Stimulated activated CD4-positive, alpha-beta T cell treated with anti-CD3 and anti-CD28 coated beads, TNF-alpha, amount 100 ng/mL, for 4 hours (primary cell): ENCODE measurements around the gene ITSN1.
"Not testable (repeated sequence)": the region's sequence is repeated elsewhere in the genome, so short reads cannot be mapped to it uniquely, and the experiment has no call there.

ENCODE experiments used
- DNase-seq, 3 experiments: peaks; one replicate each; pipeline ENCODE4 v3.0.0-alpha.2; 2020; ENCODE audit warnings: low read depth in 3 of 3

ITSN1 gene

DNA sequence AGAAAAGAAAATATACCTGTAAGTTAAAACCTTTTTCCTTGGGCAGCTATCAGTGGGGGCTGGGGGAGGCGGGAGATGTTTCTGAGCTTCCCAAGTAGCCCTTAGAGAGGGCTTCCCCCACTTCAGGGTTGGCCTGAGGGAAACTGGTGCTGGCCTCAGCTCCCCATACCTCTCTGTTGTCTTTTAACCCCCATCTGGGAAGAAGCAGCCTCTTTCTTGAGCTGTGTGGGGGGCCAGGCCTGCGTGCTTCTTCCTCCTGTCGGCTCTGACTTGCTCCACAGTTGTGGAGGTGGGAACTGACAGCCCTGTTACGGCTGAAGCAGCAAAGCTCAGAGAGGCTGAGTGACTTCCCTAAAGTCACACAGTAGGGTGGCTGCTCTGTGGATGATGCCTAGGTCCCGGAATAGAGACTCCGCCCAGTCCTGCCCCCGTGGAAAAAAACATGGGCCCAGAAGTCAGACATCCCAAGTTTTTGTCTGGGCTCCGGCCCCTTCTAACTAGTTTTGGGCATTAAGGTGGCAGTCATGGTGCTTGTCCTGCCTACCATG lies 218.1 kb downstream of the ITSN1 start:
- DNase-seq, result no peak

- DNase-seq, result no peak
Measured at GRCh38 chr21:33861125-33861524, 218.8 kb downstream of the ITSN1 start.

GRCh38 chr21:33863191-33863590 lies 220.9 kb downstream of the ITSN1 start:
- DNase-seq, result not testable (repeated sequence)

- DNase-seq, result no peak
Measured at GRCh38 chr21:33864150-33864549, 221.8 kb downstream of the ITSN1 start.

GRCh38 chr21:33865176-33865575 lies 222.9 kb downstream of the ITSN1 start:
- no peak for DNase-seq

- DNase-seq, result no peak
Measured at GRCh38 chr21:33865996-33866575, 223.8 kb downstream of the ITSN1 start.

GRCh38 chr21:33866826-33867225 lies 224.5 kb downstream of the ITSN1 start:
- no peak for DNase-seq

DNA sequence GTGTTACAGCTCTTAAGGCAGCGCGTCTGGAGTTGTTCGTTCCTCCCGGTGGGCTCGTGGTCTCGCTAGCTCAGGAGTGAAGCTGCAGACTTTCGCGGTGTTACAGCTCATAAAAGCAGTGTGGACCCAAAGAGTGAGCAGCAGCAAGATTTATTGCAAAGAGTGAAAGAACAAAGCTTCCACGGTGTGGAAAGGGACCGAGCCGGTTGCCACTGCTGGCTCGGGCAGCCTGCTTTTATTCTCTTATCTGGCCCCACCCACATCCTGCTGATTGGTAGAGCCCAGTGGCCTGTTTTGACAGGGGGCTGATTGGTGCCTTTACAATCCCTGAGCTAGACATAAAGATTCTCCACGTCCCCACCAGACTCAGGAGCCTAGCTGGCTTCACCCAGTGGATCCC lies 225.6 kb downstream of the ITSN1 start:
- not testable (repeated sequence) for DNase-seq

GRCh38 chr21:33869873-33870272 lies 227.6 kb downstream of the ITSN1 start:
- DNase-seq, result no peak

GRCh38 chr21:33870768-33871167 lies 228.5 kb downstream of the ITSN1 start:
- DNase-seq, result no peak

- DNase-seq, result no peak
Measured at GRCh38 chr21:33871171-33871570, 228.9 kb downstream of the ITSN1 start.

GRCh38 chr21:33872881-33873515 lies 230.7 kb downstream of the ITSN1 start:
- no peak for DNase-seq

GRCh38 chr21:33874161-33874560 lies 231.9 kb downstream of the ITSN1 start:
- no peak for DNase-seq

GRCh38 chr21:33875026-33875695 lies 232.9 kb downstream of the ITSN1 start:
- DNase-seq, result no peak

GRCh38 chr21:33878824-33879223 lies 236.5 kb downstream of the ITSN1 start:
- no peak for DNase-seq

DNA sequence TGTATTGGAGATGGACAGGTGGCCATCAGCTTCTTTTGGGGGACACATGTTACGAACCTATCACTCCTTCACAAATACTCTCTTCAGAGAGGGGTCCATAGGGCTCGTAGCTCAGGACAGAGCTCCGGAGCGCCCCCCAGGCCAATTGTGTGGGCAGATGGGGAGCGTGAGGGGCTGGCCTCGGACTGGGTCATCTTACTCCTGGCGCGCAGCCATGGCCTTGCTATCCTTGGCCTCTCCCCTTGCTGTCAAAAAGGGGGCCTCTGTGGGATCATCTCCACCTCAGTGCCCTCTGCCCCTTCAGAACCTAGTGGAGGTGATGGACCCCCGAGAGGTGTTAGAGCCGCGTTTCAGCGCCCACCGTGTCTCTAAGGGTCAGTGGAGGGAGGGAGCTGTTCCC lies 238.3 kb downstream of the ITSN1 start:
- no peak for DNase-seq

DNA sequence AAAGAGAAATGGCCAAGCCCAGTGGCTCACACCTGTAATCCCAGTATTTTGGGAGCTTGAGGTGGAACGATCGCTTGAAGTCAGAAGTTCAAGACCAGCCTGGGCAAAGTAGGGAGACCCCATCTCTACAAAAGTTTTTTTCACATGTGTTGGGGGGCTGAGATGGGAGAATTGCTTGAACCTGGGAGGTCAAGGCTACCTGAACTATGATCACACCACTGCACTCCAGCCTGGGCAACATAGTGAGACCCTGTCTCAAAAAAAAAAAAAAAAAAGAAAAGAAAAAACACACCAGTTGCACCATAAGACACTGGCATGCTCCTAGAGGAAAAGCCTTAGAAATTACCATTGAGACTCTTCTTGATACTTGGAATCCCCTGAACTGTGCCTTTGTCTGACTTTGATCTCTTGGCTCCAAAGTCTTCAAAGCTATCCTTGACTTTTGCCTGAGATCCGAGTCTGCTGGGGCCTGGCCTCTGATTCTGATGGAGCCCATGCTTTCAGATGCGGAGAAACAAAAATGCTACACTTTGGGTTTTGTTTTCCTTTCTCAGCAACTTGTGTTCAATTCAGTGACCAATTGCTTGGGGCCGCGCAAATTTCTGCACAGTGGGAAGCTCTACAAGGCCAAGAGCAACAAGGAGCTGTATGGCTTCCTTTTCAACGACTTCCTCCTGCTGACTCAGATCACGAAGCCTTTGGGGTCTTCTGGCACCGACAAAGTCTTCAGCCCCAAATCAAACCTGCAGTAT lies 239.6 kb downstream of the ITSN1 start:
- no peak for DNase-seq

DNA sequence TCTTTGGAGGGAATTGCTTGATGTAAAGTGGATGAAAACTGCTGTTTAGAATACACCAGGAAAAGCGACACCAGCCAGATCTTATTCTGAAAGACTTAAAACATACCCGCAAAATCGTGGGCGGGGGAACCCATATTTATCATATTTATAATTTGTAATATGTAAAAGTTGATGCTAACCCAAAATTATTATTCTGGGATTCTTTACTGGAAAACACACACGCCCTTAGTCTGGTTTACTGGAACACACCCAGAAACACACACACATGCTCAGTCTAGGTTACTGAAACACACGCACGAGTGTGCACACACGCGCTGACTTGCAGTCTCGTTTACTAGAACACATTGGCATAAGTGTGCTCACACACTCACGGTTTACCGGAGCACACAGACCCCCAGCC lies 240.8 kb downstream of the ITSN1 start:
- no peak for DNase-seq

- DNase-seq, result no peak
Measured at GRCh38 chr21:33884376-33885171, 242.3 kb downstream of the ITSN1 start.

DNA sequence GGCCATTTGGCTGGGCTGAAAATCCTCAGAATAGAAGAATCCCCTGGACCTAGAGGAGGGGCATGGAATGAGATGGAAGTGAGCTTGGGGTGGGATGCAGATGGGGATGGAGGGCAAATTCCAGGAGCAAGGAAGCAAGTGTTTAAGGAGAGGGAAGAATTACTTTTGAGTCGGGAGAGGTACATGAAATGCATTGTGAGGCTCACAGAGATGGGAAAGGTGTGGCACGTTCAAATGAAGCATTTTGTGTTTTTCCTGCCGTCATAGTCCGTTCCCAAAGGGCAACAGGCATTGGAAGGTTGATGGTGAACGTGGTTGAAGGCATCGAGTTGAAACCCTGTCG lies 242.8 kb downstream of the ITSN1 start:
- no peak for DNase-seq

- DNase-seq, result no peak
Measured at GRCh38 chr21:33886321-33886720, 244.0 kb downstream of the ITSN1 start.

DNA sequence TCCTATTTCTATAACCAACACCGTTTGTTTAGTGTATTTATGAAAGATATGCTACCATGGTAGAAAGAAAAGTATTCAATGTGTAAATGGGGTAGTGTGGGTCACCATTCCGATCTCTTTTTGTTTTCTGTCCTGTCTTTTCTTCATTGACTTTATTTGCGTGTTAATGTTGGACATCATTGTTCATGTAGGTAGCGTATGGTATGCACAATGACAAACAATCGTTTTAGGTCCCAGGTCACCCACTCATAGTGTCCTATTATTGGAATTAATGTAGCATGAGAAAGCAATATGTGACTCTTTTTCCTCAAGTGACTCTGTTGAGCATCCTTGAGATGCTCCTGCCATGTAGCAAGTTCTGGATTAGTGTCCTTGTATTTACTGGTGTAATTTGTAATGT lies 247.9 kb downstream of the ITSN1 start:
- DNase-seq, result no peak
